NK-92 treated with Interleukin-12 subunit alpha and Interleukin-12 subunit beta, amount 100 ng/mL, for 24 hours (cell line): ENCODE data around the gene VWA3B.
"Not testable (repeated sequence)": the region's sequence is repeated elsewhere in the genome, so short reads cannot be mapped to it uniquely, and the experiment has no call there.

Experiments
- DNase-seq: peaks from one replicate; lab custom pipeline; 2025; lab: John Stamatoyannopoulos, UW

VWA3B gene

GRCh38 chr2:98134172-98135005 lies 47.4 kb downstream of the VWA3B start:
- no peak for DNase-seq

DNA sequence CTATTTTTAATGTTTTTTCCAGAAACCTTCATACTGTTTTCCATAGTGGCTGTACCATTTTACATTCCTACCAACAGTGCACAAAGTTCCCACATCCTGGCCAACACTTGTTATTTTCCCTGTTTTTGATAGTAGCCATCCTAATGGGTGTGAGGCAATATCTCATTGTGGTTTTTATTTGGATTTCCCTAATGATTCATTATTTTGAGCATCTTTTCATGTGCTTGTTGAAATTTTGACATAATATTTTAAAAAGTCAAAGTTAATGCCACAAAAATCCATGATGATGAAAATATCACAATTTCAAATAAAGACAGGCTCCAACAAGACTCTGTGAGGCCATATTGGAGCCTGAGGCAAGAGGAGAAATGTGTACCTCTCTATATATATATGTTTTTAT lies 50.2 kb downstream of the VWA3B start:
- no peak for DNase-seq

GRCh38 chr2:98138978-98139377 lies 52.0 kb downstream of the VWA3B start:
- not testable (repeated sequence) for DNase-seq

DNA sequence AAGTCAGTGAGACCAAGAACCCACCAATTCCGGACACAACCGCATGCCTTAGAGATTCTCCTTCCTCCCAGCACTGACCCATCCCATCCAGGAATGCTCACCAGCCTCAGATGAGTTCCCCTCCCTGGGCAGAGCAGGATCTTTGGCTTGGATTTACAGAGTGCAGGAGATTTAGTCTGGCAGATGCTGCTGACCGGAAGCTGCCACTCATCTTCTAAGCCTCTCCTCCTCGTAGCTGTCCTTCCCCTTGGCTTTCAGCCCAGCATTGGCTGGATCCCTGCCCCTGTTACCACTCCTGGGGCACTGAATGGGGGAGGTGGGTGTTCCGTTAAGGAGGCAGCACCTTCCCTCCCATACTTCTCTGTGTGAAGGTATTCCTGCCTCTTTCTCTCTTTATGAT lies 53.2 kb downstream of the VWA3B start:
- no peak for DNase-seq

- no peak for DNase-seq
These were observed 55.3 kb downstream of the VWA3B start for GRCh38 chr2:98142106-98142791.

GRCh38 chr2:98145070-98145469 lies 58.1 kb downstream of the VWA3B start:
- DNase-seq: no peak

DNA sequence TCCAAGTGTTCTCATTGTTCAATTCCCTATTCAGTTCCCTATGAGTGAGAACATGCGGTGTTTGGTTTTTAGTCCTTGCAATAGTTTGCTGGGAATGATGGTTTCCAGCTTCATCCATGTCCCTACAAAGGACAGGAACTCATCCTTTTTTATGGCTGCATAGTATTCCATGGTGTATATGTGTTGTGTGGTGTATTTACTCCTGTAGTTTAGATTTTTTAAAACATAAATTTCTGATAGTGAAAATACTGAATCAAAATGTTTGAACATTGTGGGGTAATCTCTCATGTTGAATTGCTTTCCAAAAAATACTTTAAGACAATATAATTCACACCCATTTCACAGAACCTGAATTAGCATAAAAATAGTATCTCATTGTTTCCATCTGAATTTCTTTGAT lies 60.9 kb downstream of the VWA3B start:
- DNase-seq: not testable (repeated sequence)

DNA sequence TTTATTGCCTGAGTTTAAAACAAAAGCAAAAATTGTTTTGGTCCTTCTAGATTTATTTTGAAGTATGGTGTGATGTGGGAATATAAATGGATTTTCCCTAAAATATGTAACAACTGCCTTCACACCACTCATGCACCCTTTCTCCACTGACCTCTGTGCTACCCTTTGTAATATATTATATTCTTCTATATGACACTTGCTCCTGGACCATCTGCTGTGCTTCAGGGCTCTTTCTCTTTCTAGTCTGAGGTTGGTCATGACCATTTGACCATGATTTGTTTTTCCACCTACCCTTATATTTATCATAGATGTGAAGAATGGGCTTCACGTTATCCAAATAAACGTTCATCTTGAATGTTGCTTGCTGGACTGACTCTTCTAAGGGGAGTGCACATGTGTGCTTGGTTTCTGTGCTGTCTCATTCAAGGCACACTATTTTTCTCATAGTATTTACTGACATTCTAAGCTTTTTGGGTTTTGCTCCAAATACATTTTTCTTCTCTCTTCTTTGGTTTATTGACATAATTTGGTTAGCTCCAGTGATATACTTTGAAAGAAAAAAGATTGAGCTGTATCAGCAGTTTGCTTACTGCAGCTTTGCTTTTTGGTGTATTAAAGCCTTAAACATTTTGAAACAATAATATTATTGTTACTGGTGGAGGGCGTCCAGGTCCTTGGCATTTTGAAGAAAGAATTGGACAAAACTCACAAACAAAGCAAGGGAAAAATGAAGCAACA lies 61.8 kb downstream of the VWA3B start:
- DNase-seq: no peak

GRCh38 chr2:98149333-98149697 lies 62.3 kb downstream of the VWA3B start:
- no peak for DNase-seq

- DNase-seq: no peak
These were observed 66.5 kb downstream of the VWA3B start for GRCh38 chr2:98153481-98153880.

DNA sequence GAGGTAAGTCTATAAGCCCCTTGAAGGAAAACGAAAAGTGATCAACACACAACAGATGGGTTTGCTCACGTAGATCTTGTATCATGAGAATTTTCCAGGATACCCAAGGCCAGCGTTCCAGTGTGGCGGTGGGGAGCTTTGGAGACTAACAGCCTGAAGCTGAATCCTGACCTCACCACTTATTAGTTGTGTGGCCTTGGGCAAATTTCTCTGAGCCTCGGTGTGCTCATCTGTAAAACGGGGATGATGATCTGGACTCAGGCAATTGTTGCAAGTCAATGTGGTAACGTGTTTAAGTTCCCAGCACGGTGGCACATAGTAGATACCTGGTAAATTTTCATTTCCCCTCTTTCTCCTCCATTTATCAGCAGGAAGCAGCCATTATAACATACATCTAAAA lies 68.3 kb downstream of the VWA3B start:
- DNase-seq: no peak

DNA sequence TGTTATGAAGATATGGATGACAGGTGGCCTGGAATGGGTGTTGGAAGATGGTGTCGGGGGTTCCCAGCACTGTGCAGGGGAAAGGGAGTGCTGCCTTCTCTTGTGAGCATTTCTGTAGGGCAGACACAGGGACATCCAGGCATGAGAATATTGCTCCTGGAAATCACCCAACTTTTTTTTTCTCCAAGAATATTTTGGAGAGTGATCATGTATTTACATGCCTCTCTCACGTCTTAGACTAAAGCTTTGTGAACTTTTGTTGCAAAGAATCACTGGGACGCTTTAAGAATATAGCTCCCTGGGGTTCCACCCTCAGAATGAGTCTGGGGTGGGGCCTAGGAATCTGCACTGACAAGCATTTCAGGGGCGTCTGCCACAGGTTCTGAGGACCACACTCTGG lies 68.7 kb downstream of the VWA3B start:
- DNase-seq: no peak

DNA sequence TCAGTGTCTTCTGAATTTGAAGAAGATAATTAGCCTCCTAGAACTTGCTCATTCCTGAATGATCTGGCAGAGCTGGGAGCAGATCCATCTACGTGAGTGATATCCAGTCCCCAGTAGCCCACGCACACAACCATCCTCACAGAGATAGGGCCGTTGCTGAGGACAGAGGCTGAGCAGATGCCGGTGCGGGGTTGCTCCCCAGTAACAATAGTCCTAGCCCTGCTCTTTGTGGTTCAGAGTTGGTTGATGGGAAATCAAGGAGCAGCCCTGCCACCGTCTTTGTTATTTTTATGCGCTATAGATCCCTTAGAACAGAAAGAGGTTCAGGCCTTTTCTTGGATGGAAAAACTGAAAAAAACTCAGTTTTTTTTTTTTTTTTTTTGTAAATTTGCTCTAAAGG lies 69.3 kb downstream of the VWA3B start:
- DNase-seq: no peak

DNA sequence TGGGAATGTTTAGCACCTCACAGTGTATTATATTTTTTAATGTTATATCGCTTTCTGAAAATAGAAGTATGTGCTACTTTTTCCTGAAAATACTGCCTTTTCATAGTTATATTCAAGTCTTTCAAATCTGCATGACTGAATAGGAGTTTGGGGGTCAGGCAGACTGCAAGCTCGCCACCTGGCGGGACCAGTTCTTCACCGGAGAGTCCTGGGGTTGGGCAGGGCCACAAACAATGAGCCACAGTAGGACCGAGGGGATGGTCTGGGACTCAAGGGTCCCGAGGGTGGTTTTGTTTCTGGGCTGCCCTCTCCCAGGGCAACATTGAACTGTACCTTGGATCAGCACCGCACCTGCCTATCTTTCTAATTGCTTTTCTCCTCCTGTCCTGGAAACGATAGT lies 70.6 kb downstream of the VWA3B start:
- no peak for DNase-seq

- no peak for DNase-seq
These were observed 71.3 kb downstream of the VWA3B start for GRCh38 chr2:98158305-98158704.

DNA sequence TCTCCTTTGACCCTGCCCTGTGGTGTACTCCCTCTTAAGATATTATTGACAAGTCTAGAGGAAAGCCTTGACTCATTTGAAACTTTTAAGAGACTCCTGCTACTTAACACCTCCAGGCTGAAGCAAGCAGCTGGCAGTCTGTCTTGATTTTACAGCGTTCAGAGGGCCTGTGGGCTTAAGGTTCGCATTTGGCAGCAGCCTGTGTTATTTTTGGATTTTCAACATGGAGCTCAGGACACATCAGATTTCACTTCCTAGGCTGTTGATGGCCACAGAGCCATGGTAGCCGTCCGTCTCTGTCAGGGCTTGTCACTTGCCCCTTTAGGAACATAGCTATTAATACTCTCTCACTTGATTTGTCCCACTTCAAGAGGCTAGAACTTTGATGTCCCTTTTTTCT lies 73.6 kb downstream of the VWA3B start:
- no peak for DNase-seq

DNA sequence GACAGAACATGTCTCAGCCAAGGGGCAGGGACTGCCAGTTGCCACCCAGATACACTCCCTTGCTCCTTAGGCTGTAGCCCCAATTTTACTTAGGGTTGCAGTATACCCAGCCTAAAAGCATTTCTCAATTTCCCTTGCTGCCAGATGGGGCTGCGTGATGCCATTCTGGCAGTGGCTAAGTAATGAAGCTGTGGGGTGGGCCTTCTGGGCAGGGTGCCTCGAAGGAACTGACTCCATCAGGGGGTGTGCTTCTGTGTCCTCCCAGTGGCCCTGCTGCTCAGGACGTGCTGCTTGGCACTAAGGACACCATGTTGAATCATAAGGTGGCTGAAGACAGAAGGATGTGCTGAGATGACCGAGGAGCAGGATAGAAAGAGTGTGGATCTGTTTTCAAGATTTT lies 74.2 kb downstream of the VWA3B start:
- no peak for DNase-seq

DNA sequence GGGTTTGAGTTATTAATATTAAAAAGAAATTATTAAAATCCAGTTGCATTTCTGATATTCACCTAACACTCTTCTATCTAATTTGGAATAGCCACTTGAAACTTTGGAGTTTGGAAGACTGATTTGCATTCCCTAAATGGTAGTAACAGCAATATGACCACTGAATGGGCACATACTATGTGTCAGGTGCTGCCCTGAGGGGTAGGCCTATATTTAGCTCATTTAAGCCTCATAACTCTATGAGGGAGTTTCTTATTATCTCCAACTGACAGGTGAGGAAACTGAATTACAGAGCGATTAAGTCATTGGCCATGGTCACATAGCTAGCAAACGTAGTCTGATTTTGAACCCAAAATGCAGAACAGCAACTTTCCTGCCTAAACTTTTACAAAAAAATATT lies 77.3 kb downstream of the VWA3B start:
- no peak for DNase-seq

DNA sequence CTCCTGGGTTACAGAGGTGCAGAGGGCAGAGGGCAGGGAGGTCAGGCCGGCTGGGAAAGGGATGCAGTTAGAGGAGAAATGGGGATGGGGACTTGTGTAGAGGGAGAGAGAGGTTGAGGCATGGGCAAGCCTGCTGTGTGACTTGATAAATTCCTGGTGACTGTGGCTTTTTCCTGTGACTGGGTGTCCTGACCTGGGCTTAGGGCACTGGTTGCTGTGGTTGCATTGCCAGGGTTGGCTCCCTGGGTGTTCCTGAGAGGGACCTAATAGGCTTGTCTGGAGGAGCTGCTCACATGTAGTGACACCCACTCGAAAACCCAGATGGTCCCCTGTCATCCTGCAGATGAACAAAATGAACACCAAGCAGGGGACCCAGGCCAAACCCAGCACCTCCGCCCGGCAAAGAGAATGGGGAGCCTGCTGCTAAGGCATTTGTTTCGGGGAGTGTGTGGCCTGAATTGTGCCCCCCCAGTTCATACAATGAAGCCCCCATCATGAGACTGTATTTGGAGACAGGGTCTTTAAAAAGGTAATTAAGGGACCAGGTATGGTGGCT lies 78.6 kb downstream of the VWA3B start:
- no peak for DNase-seq

GRCh38 chr2:98167916-98168315 lies 80.9 kb downstream of the VWA3B start:
- DNase-seq: no peak

- DNase-seq: no peak
These were observed 83.1 kb downstream of the VWA3B start for GRCh38 chr2:98170076-98170475.

- DNase-seq: no peak
These were observed 85.3 kb downstream of the VWA3B start for GRCh38 chr2:98172150-98172765.
